Effector memory CD8-positive, alpha-beta T cell (primary cell): ENCODE results near the gene FGF8.

Experiments
- ATAC-seq: fragments of 150-1000 bp; cut with Tn5 transposase; replicated peaks from 2 replicates; pipeline ENCODE4 v1.10.0; 2021; ENCODE audit warnings: mild to moderate bottlenecking, moderate library complexity
- DNase-seq, 3 experiments: peaks; one replicate each; pipeline ENCODE4 v3.0.0; 2021
- H3K27ac Mint-ChIP-seq, 2 donors: one replicate each; pipeline ENCODE4 v1.8.0; 2022; ENCODE audit warnings: mild to moderate bottlenecking in 2 of 2, mixed read lengths in 2 of 2, moderate library complexity in 2 of 2
- H3K27me3 Mint-ChIP-seq, 2 donors: one replicate each; pipeline ENCODE4 v1.8.0; 2022; ENCODE audit warnings: mixed read lengths in 2 of 2
- H3K36me3 Mint-ChIP-seq: one replicate; pipeline ENCODE4 v1.8.0; 2022; ENCODE audit warnings: mild to moderate bottlenecking, moderate library complexity, mixed read lengths; ENCODE audit not compliant: insufficient read depth
- H3K4me1 Mint-ChIP-seq, 2 donors: one replicate each; pipeline ENCODE4 v1.8.0; 2022; ENCODE audit warnings: low read depth in 2 of 2, mixed read lengths in 2 of 2
- H3K4me3 Mint-ChIP-seq, 2 donors: one replicate each; pipeline ENCODE4 v1.8.0; 2022; ENCODE audit warnings: mild to moderate bottlenecking in 2 of 2, mixed read lengths in 2 of 2, moderate library complexity in 2 of 2
- H3K9me3 Mint-ChIP-seq, 2 donors: one replicate each; pipeline ENCODE4 v1.8.0; 2022; ENCODE audit warnings: mixed read lengths in 2 of 2

The FGF8 gene

GRCh38 chr10:101723176-101723575 is 52.7 kb downstream of the FGF8 start:
- H3K27ac Mint-ChIP-seq, result no peak overlapping the region
- ATAC-seq, result no peak
- no peaks in the 10 kb centered on the region for H3K36me3 Mint-ChIP-seq
- DNase-seq, result no peak
- no peaks in the 10 kb centered on the region for H3K4me1 Mint-ChIP-seq
- H3K4me3 Mint-ChIP-seq, result no peak overlapping the region
- H3K9me3 Mint-ChIP-seq, result no peaks in the 10 kb centered on the region
- H3K27me3 Mint-ChIP-seq, result peaks cover 19 to 55% of the 10 kb centered on the region in 2 donors

GRCh38 chr10:101721806-101722205 is 54.1 kb downstream of the FGF8 start:
- Mint-ChIP-seq H3K4me1 (no peaks in the 10 kb centered on the region), H3K4me3 (no peak overlapping the region), H3K9me3 (no peaks in the 10 kb centered on the region), H3K27me3 (peaks cover 12 to 55% of the 10 kb centered on the region in 2 donors), H3K36me3 (no peaks in the 10 kb centered on the region), H3K27ac (no peak overlapping the region)
- ATAC-seq, result no peak
- DNase-seq, result no peak

- DNase-seq, result no peak
- peaks cover 12 to 55% of the 10 kb centered on the region in 2 donors for H3K27me3 Mint-ChIP-seq
- H3K4me3 Mint-ChIP-seq, result no peak overlapping the region
- ATAC-seq, result no peak
- H3K9me3 Mint-ChIP-seq, result no peaks in the 10 kb centered on the region
- no peaks in the 10 kb centered on the region for H3K4me1 Mint-ChIP-seq
- H3K36me3 Mint-ChIP-seq, result no peaks in the 10 kb centered on the region
- H3K27ac Mint-ChIP-seq, result no peak overlapping the region
These were observed 55.2 kb downstream of the FGF8 start for GRCh38 chr10:101720606-101721230.
